Gastroesophageal sphincter (tissue), 4 donors: ENCODE measurements around the gene PTGDR. TPM values are rescaled to one million over a fixed set of nuclear protein-coding genes. Genes with fewer than 3 reads are reported as not detected.

Experiments used
- ATAC-seq: fragments of 150-250 bp; one replicate; pipeline ENCODE4 v1.9.1; 2016; ENCODE audit warnings: mild to moderate bottlenecking, moderate library complexity
- H3K27ac ChIP-seq, 4 donors: fragments of 200-600 bp; sonication (generic) in 3 of 4; 1 replicate in 3 of 4; 2 replicates in 1 of 4; pipeline ENCODE4 v1.5.1; 2016 to 2019
- H3K27me3 ChIP-seq: fragments of 200-600 bp; sonication (generic); one replicate; pipeline ENCODE4 v1.5.1; 2019
- H3K36me3 ChIP-seq, 2 donors: fragments of 200-600 bp; sonication (generic); one replicate each; pipeline ENCODE4 v1.5.1; 2019; ENCODE audit warnings: control low read depth in 1 of 2
- H3K4me1 ChIP-seq, 3 donors: fragments of 200-600 bp; sonication (generic); 1 replicate in 2 of 3; 2 replicates in 1 of 3; pipeline ENCODE4 v1.5.1; 2016 to 2019; ENCODE audit warnings: control low read depth in 2 of 3
- H3K4me3 ChIP-seq, 2 donors: fragments of 200-600 bp; sonication (generic); one replicate each; pipeline ENCODE4 v1.5.1; 2019; ENCODE audit warnings: mild to moderate bottlenecking in 1 of 2, moderate library complexity in 1 of 2
- H3K9me3 ChIP-seq, 3 donors: fragments of 200-600 bp; sonication (generic); one replicate each; pipeline ENCODE4 v1.5.1; 2017 to 2019; ENCODE audit warnings: control low read depth in 2 of 3
- EP300 ChIP-seq: sonication (generic); formaldehyde crosslinking; IDR thresholded peaks from one replicate; pipeline ENCODE4 v1.6.1; 2017; ENCODE audit warnings: antibody characterized with exemption, mild to moderate bottlenecking
- POLR2A ChIP-seq, 2 donors: fragments of 450-650 bp; IDR thresholded peaks; one replicate each; pipeline ENCODE4 v1.6.1; 2017; ENCODE audit warnings: antibody characterized with exemption in 2 of 2, mild to moderate bottlenecking in 2 of 2, moderate library complexity in 1 of 2
- POLR2AphosphoS5 ChIP-seq: sonication (generic); formaldehyde crosslinking; IDR thresholded peaks from one replicate; pipeline ENCODE4 v1.6.1; 2017; ENCODE audit warnings: antibody characterized with exemption
- WGBS, 2 donors: methylation state at CpG; one replicate each; pipeline ENCODE4 v1.1.5; 2018; ENCODE audit warnings: low coverage in 1 of 2; 5-methylcytosine and 5-hydroxymethylcytosine counted together
- total RNA-seq, 4 donors: library from RNA; depleted of rRNA; stranded (reverse); fragments of >200 nt; gene quantifications; one replicate each; pipeline ENCODE4 v1.1.0, GENCODE V29; 2016
- TF ChIP-seq, protein P1 (sequence below), 4 experiments: fragments of 200-600 bp in 2 of 4; fragments of 450-650 bp in 2 of 4; sonication (generic) in 1 of 4; IDR thresholded peaks; one replicate each; pipeline ENCODE4 v1.5.1; 2017 to 2019; ENCODE audit warnings: antibody characterized with exemption in 4 of 4, mild to moderate bottlenecking in 2 of 4, moderate library complexity in 2 of 4

Gene PTGDR
- total RNA-seq, 4 donors from 2014 or later = 0.50 to 2.0 (median 0.90) TPM

DNA sequence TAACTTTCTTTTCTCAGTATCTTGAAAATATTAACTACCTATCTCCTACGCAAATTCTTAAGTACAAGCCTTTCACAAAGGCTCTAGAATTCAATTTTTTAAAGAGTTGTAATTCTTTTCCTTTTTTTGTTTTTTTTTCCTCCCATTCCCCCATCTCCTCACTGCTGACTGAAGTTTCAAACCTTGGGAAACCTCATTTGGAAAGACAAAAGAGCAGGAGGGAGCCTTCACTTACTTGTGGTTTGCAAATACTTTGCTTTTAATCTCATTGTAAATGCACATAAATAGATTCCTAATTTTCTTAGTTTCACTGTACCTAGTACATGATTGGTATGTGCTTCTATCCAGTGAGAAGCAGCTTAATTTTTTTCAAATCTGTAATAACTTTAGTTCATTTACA, 15.8 kb upstream of the PTGDR start:
- H3K4me3 ChIP-seq = no peak overlapping the region
- ATAC-seq = no peak
- no peaks in the 10 kb centered on the region for H3K36me3 ChIP-seq
- no peaks in the 10 kb centered on the region for H3K27me3 ChIP-seq
- H3K9me3 ChIP-seq = no peaks in the 10 kb centered on the region
- H3K27ac ChIP-seq = no peak overlapping the region
- no peaks in the 10 kb centered on the region for H3K4me1 ChIP-seq
- TF ChIP-seq EP300 (no peak), POLR2A (IDR thresholded peaks at IDR 0.05) (no peak), POLR2AphosphoS5 (no peak)
- TF ChIP-seq, protein P1, sequence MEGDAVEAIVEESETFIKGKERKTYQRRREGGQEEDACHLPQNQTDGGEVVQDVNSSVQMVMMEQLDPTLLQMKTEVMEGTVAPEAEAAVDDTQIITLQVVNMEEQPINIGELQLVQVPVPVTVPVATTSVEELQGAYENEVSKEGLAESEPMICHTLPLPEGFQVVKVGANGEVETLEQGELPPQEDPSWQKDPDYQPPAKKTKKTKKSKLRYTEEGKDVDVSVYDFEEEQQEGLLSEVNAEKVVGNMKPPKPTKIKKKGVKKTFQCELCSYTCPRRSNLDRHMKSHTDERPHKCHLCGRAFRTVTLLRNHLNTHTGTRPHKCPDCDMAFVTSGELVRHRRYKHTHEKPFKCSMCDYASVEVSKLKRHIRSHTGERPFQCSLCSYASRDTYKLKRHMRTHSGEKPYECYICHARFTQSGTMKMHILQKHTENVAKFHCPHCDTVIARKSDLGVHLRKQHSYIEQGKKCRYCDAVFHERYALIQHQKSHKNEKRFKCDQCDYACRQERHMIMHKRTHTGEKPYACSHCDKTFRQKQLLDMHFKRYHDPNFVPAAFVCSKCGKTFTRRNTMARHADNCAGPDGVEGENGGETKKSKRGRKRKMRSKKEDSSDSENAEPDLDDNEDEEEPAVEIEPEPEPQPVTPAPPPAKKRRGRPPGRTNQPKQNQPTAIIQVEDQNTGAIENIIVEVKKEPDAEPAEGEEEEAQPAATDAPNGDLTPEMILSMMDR (IDR thresholded peaks at IDR 0.05) = no peak
- WGBS, 2 donors = 67 to 100% methylated on average over 1 of the region's 1 CpG

DNA sequence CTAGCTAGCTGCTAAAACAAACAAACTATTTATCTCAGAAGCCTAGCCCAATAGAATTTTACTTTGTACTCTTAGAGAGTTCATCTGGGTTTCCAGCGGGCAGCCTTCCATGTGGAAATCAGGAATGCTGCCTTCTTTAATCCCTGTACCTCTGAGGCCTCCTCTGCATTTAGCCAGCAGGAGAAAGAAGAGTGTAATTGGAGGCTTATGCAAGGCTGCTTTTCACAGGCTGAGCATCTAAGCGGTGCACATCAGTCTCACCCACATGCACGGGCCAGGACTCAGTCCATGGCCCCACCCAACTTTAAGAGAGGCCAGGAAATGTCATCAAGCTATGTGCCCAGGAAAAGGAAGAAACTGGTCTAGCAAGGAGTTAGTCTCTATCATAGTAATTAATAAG, 14.0 kb upstream of the PTGDR start:
- ATAC-seq = peak; percentile 28
- TF ChIP-seq EP300 (no peak), POLR2A (IDR thresholded peaks at IDR 0.05) (no peak), POLR2AphosphoS5 (no peak)
- TF ChIP-seq, protein P1 (IDR thresholded peaks at IDR 0.05) = no peak
- WGBS, 2 donors = 39 to 43% methylated on average over 1 to 3 of the region's 3 CpGs
- Histone ChIP-seq H3K27ac (no peak overlapping the region), H3K27me3 (no peaks in the 10 kb centered on the region), H3K36me3 (no peaks in the 10 kb centered on the region), H3K9me3 (no peaks in the 10 kb centered on the region), H3K4me3 (no peak overlapping the region), H3K4me1 (no peaks in the 10 kb centered on the region)

DNA sequence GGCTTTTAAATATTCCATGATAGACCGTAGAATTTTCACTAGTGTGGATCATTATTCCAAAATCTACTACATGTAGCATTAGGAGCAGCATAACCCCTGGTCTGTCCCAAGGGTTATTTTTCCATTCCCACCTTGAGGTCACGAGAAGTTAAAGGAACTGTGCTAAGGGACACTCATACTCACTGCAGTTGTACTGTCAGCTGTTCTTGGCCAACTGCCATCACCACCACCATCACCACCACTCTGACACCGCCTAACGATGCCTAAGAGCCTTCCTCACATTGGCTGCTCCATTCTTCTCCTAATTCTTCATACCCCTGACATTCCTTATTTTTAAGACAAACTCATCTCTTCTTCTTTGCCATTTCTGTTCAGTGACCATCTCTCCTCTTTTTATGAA, 13.4 kb upstream of the PTGDR start:
- 76 to 83% methylated on average over 4 of the region's 4 CpGs for WGBS, 2 donors
- TF ChIP-seq POLR2A (IDR thresholded peaks at IDR 0.05) = no peak
- no peak for TF ChIP-seq POLR2AphosphoS5
- no peaks in the 10 kb centered on the region for H3K36me3 ChIP-seq
- no peaks in the 10 kb centered on the region for H3K27me3 ChIP-seq
- no peak for ATAC-seq
- no peak overlapping the region for H3K4me3 ChIP-seq
- H3K4me1 ChIP-seq = no peaks in the 10 kb centered on the region
- no peaks in the 10 kb centered on the region for H3K9me3 ChIP-seq
- H3K27ac ChIP-seq = no peak overlapping the region

DNA sequence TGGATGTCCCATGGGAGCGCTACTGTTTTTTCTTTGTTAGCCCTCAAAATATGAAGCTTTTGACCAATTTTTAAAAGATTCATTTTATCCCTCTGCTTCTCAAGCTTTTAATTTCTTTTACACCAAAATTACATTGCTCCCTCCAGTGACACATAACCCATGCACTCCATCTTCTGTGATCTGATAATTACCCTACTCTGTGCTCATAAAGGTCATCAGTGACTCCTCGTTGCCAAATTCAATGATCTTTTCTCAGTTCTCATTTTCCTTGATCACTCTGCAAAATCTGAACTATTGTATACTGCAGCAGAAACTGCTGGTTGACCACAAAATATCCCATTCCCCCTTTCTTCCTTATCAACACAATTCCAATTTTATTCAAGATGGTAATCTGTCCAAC, 8.7 kb upstream of the PTGDR start:
- TF ChIP-seq, protein P1 (IDR thresholded peaks at IDR 0.05) = no peak
- TF ChIP-seq EP300 (no peak), POLR2AphosphoS5 (no peak), POLR2A (IDR thresholded peaks at IDR 0.05) (no peak)
- Histone ChIP-seq H3K4me1 (no peaks in the 10 kb centered on the region), H3K27ac (no peak overlapping the region), H3K9me3 (no peaks in the 10 kb centered on the region), H3K27me3 (no peaks in the 10 kb centered on the region), H3K4me3 (no peak overlapping the region), H3K36me3 (no peaks in the 10 kb centered on the region)
- no peak for ATAC-seq
- WGBS, 2 donors = 67 to 100% methylated on average over 1 to 2 of the region's 2 CpGs

DNA sequence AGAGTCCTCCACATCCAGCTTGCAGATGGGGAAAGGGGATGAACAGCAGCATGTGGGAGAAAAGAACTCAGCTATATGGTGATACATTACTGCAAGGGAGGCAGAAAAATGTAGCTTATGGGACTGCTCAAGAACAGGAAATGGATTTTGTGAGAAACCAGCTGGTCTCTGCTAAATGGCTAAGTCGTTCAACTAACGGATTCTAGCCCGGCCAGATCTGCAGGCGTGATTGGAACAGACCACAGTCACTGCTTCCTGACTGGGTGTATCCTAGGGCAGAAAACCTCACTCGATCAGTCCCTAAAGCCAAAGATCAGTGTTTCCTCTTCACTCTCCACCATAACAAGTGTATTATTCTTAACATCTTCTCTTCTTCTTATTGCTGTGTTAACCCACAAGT, 8.1 kb upstream of the PTGDR start:
- Histone ChIP-seq H3K4me3 (no peak overlapping the region), H3K27ac (no peak overlapping the region), H3K36me3 (no peaks in the 10 kb centered on the region), H3K4me1 (no peaks in the 10 kb centered on the region), H3K27me3 (no peaks in the 10 kb centered on the region), H3K9me3 (no peaks in the 10 kb centered on the region)
- TF ChIP-seq POLR2AphosphoS5 (no peak), EP300 (no peak), POLR2A (IDR thresholded peaks at IDR 0.05) (no peak)
- TF ChIP-seq, protein P1 (IDR thresholded peaks at IDR 0.05) = no peak
- no peak for ATAC-seq
- 24% methylated on average over 5 of the region's 5 CpGs; no CpG with 5 or more reads in 1 of the 2 donors for WGBS, 2 donors
